Activated naive CD8-positive, alpha-beta T cell (primary cell): ENCODE results near the gene PPM1E.
"Not testable (repeated sequence)": the region's sequence is repeated elsewhere in the genome, so short reads cannot be mapped to it uniquely, and the experiment has no call there.

Experiments
- H3K27ac Mint-ChIP-seq: one replicate; pipeline ENCODE4 v1.8.0; 2021; ENCODE audit warnings: mixed read lengths
- H3K27me3 Mint-ChIP-seq: one replicate; pipeline ENCODE4 v1.8.0; 2021; ENCODE audit warnings: mixed read lengths
- H3K36me3 Mint-ChIP-seq: one replicate; pipeline ENCODE4 v1.8.0; 2021; ENCODE audit warnings: mixed read lengths
- H3K4me1 Mint-ChIP-seq: one replicate; pipeline ENCODE4 v1.8.0; 2021; ENCODE audit warnings: low read depth, mixed read lengths
- H3K4me3 Mint-ChIP-seq: one replicate; pipeline ENCODE4 v1.8.0; 2021; ENCODE audit warnings: mild to moderate bottlenecking, mixed read lengths
- H3K9me3 Mint-ChIP-seq: one replicate; pipeline ENCODE4 v1.8.0; 2021; ENCODE audit warnings: low read depth, mixed read lengths

Gene PPM1E

GRCh38 chr17:58755577-58756245 lies at the start of gene PPM1E:
TSS of gene PPM1E (plus strand) at chr17:58755854.
- no peaks in the 10 kb centered on the region for H3K9me3 Mint-ChIP-seq
- H3K36me3 Mint-ChIP-seq: no peaks in the 10 kb centered on the region
- H3K27me3 Mint-ChIP-seq: peaks cover 30% of the 10 kb centered on the region
- H3K4me1 Mint-ChIP-seq: peaks cover 13% of the 10 kb centered on the region
- peak within 1 kb of the TSS; percentile 77 for H3K27ac Mint-ChIP-seq
- H3K4me3 Mint-ChIP-seq: peak within 1 kb of the TSS; percentile 97

GRCh38 chr17:58706351-58707140 lies 49.1 kb upstream of the PPM1E start:
- no peaks in the 10 kb centered on the region for H3K4me1 Mint-ChIP-seq
- H3K36me3 Mint-ChIP-seq: peaks cover 8% of the 10 kb centered on the region
- no peaks in the 10 kb centered on the region for H3K27me3 Mint-ChIP-seq
- no peaks in the 10 kb centered on the region for H3K9me3 Mint-ChIP-seq
- no peak overlapping the region for H3K27ac Mint-ChIP-seq
- no peak overlapping the region for H3K4me3 Mint-ChIP-seq

- H3K4me1 Mint-ChIP-seq: no peaks in the 10 kb centered on the region
- H3K27me3 Mint-ChIP-seq: no peaks in the 10 kb centered on the region
- no peak overlapping the region for H3K27ac Mint-ChIP-seq
- H3K9me3 Mint-ChIP-seq: no peaks in the 10 kb centered on the region
- H3K4me3 Mint-ChIP-seq: no peak overlapping the region
- H3K36me3 Mint-ChIP-seq: peaks cover 10% of the 10 kb centered on the region
These were observed 44.6 kb upstream of the PPM1E start for GRCh38 chr17:58710948-58711552.

DNA sequence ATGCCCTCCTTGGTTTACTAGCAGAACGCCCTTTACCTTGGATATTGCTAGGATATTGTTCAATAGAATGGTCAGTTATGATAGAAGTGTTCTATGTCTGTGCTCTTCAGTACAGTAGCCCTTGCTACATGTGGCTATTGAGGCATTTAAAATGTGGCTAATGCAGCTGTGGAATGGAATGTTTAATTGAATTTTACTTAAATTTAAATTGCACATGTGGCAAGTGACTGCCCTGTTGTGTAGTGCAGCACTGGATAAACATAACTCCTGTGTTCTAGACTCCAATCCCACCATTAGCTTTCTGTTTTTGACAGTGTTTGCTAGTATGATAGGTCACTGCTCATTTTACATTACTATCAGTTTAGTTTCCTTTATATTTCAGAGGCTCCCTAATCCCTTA lies 33.4 kb upstream of the PPM1E start:
- Mint-ChIP-seq H3K9me3 (no peaks in the 10 kb centered on the region), H3K27me3 (no peaks in the 10 kb centered on the region), H3K27ac (no peak overlapping the region), H3K36me3 (peaks cover 8% of the 10 kb centered on the region), H3K4me3 (no peak overlapping the region), H3K4me1 (no peaks in the 10 kb centered on the region)

DNA sequence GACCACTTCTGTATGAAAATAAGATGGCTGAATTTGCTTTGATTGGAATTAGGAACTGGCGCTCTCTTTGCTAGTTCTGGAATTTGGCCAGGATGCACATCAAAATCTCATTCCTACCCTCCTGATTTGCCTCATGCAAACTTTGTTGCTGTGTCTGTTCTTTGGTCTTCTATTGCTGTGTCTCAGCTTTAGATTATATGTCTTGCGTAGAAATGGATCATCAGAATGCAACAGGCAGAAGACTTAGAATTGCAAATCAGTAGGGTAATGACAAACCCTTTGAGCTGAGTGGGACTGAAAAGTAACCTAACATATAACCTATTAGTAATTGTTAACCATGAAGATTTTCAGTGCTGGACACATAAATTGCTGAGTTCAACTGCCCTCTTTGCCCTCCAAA lies 33.0 kb upstream of the PPM1E start:
- H3K36me3 Mint-ChIP-seq: peaks cover 8% of the 10 kb centered on the region
- no peaks in the 10 kb centered on the region for H3K27me3 Mint-ChIP-seq
- no peaks in the 10 kb centered on the region for H3K4me1 Mint-ChIP-seq
- H3K27ac Mint-ChIP-seq: no peak overlapping the region
- no peak overlapping the region for H3K4me3 Mint-ChIP-seq
- H3K9me3 Mint-ChIP-seq: no peaks in the 10 kb centered on the region

DNA sequence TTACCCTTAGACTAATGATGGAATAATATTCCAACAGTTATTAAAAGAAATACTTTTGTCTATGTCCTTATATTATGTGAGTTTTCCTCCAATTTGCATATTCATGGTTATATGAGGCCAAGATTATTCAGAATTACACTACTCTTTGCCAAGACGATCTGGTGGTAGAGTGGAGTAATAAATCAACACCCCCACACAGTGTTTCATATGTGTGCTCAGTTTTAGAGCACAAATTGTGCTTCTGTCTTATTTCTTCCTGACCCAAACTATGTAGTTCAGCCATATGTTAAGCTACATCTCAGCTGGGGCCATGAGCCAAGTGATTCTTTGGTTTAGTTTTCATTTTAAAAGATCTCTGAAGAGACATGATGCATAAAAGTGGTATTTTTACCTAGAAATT lies 26.9 kb upstream of the PPM1E start:
- Mint-ChIP-seq H3K4me1 (no peaks in the 10 kb centered on the region), H3K4me3 (no peak overlapping the region), H3K27ac (no peak overlapping the region), H3K9me3 (no peaks in the 10 kb centered on the region), H3K27me3 (no peaks in the 10 kb centered on the region), H3K36me3 (peaks cover 6% of the 10 kb centered on the region)

- Mint-ChIP-seq H3K9me3 (no peaks in the 10 kb centered on the region), H3K27ac (no peak overlapping the region), H3K4me1 (no peaks in the 10 kb centered on the region), H3K36me3 (peaks cover 3% of the 10 kb centered on the region), H3K27me3 (no peaks in the 10 kb centered on the region), H3K4me3 (no peak overlapping the region)
These were observed 24.7 kb upstream of the PPM1E start for GRCh38 chr17:58730937-58731336.

- Mint-ChIP-seq H3K4me3 (no peak overlapping the region), H3K4me1 (no peaks in the 10 kb centered on the region), H3K27me3 (no peaks in the 10 kb centered on the region), H3K27ac (peak overlapping the region; percentile 10), H3K36me3 (peaks cover 3% of the 10 kb centered on the region), H3K9me3 (no peaks in the 10 kb centered on the region)
These were observed 21.6 kb upstream of the PPM1E start for GRCh38 chr17:58734040-58734439.

DNA sequence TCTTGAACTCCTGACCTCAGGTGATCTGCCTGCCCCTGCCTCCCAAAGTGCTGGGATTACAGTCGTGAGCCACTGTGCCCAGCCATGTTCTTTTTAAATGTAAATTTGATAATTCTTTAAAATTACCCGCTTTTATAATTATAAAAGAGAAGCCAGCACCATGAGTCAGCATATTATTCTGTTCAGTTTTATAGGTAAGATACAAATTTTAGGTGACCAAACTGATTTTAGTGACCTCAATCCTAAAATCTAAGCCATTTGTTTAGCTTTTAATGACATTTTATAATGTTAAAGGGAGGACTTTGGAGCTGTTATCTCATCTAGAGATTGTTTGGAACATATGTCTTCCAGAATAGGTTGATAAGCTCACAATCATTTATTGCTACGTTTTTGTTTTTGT lies 20.8 kb upstream of the PPM1E start:
- Mint-ChIP-seq H3K36me3 (peaks cover 3% of the 10 kb centered on the region), H3K4me3 (no peak overlapping the region), H3K9me3 (no peaks in the 10 kb centered on the region), H3K27ac (no peak overlapping the region), H3K4me1 (no peaks in the 10 kb centered on the region), H3K27me3 (no peaks in the 10 kb centered on the region)

GRCh38 chr17:58741121-58741625 lies 14.5 kb upstream of the PPM1E start:
- no peaks in the 10 kb centered on the region for H3K27me3 Mint-ChIP-seq
- no peaks in the 10 kb centered on the region for H3K4me1 Mint-ChIP-seq
- H3K36me3 Mint-ChIP-seq: no peaks in the 10 kb centered on the region
- no peak overlapping the region for H3K4me3 Mint-ChIP-seq
- no peaks in the 10 kb centered on the region for H3K9me3 Mint-ChIP-seq
- no peak overlapping the region for H3K27ac Mint-ChIP-seq

- no peak overlapping the region for H3K4me3 Mint-ChIP-seq
- no peaks in the 10 kb centered on the region for H3K36me3 Mint-ChIP-seq
- H3K27me3 Mint-ChIP-seq: no peaks in the 10 kb centered on the region
- H3K27ac Mint-ChIP-seq: no peak overlapping the region
- no peaks in the 10 kb centered on the region for H3K9me3 Mint-ChIP-seq
- no peaks in the 10 kb centered on the region for H3K4me1 Mint-ChIP-seq
These were observed 8.0 kb upstream of the PPM1E start for GRCh38 chr17:58747674-58748073.

- H3K4me1 Mint-ChIP-seq, H3K27ac Mint-ChIP-seq, H3K4me3 Mint-ChIP-seq, H3K36me3 Mint-ChIP-seq, H3K9me3 Mint-ChIP-seq, H3K27me3 Mint-ChIP-seq: not testable (repeated sequence)
These were observed 6.0 kb upstream of the PPM1E start for GRCh38 chr17:58749627-58750026.

DNA sequence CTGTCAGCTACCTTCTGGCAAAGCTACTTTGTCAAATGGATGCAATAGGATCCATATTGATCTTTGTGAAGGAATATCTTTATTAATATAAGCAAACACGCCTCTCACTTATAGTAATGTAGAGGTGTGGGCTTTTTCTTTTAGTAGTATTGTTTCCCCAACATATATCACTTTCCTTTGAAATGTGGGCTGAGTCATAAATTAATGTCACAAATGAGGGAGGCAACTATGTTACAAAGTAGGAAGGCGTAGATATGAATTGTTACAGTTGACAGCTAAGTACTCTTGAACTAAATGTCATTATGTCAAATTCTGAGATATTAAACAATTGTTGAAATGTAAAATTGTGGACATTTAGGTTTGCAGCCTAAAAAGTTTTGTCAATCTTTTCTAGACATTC lies 2.6 kb upstream of the PPM1E start:
- Mint-ChIP-seq H3K4me3 (no peak overlapping the region), H3K9me3 (no peaks in the 10 kb centered on the region), H3K27me3 (peaks cover 15% of the 10 kb centered on the region), H3K4me1 (peaks cover 13% of the 10 kb centered on the region), H3K36me3 (no peaks in the 10 kb centered on the region), H3K27ac (no peak overlapping the region)

- peak overlapping the region; percentile 28 for H3K27ac Mint-ChIP-seq
- no peaks in the 10 kb centered on the region for H3K36me3 Mint-ChIP-seq
- peaks cover 13% of the 10 kb centered on the region for H3K4me1 Mint-ChIP-seq
- peaks cover 26% of the 10 kb centered on the region for H3K27me3 Mint-ChIP-seq
- H3K4me3 Mint-ChIP-seq: peak overlapping the region; percentile 85
- no peaks in the 10 kb centered on the region for H3K9me3 Mint-ChIP-seq
These were observed 431 bp upstream of the PPM1E start for GRCh38 chr17:58755269-58755576.
